Activated T-cell treated with anti-CD3 and anti-CD28 coated beads, Interleukin-2, amount 50 U/mL, for 24 hours (primary cell): ENCODE results near the gene AEBP1.

Experiments
- DNase-seq: peaks from one replicate; pipeline ENCODE4 v3.0.0-alpha.2; 2020
- H3K27ac Mint-ChIP-seq: 2 replicates; pipeline ENCODE4 v1.8.0; 2020; ENCODE audit warnings: mild to moderate bottlenecking, mixed read lengths
- H3K27me3 Mint-ChIP-seq: 2 replicates; pipeline ENCODE4 v1.8.0; 2020; ENCODE audit warnings: mixed read lengths
- H3K36me3 Mint-ChIP-seq: 2 replicates; pipeline ENCODE4 v1.8.0; 2020; ENCODE audit warnings: low read depth, mixed read lengths
- H3K4me1 Mint-ChIP-seq: 2 replicates; pipeline ENCODE4 v1.8.0; 2020; ENCODE audit warnings: low read depth, mixed read lengths
- H3K4me3 Mint-ChIP-seq: 2 replicates; pipeline ENCODE4 v1.8.0; 2020; ENCODE audit warnings: mild to moderate bottlenecking, moderate library complexity, mixed read lengths
- H3K9me3 Mint-ChIP-seq: 2 replicates; pipeline ENCODE4 v1.8.0; 2020; ENCODE audit warnings: mixed read lengths

The AEBP1 gene

GRCh38 chr7:44143646-44144250, 39.6 kb downstream of the AEBP1 start:
- no peak for DNase-seq

GRCh38 chr7:44144426-44144967, 40.4 kb downstream of the AEBP1 start:
- H3K27ac Mint-ChIP-seq, result no peak overlapping the region
- peak; percentile 27 for DNase-seq
- peaks cover 6% of the 10 kb centered on the region for H3K27me3 Mint-ChIP-seq
- no peaks in the 10 kb centered on the region for H3K36me3 Mint-ChIP-seq
- H3K9me3 Mint-ChIP-seq, result no peaks in the 10 kb centered on the region
- H3K4me1 Mint-ChIP-seq, result peaks cover 10% of the 10 kb centered on the region
- H3K4me3 Mint-ChIP-seq, result no peak overlapping the region

More at GRCh38 chr7:44143646-44144250, 39.6 kb downstream of the AEBP1 start:
- H3K27me3 Mint-ChIP-seq, result peaks cover 6% of the 10 kb centered on the region
- H3K27ac Mint-ChIP-seq, result no peak overlapping the region
- H3K36me3 Mint-ChIP-seq, result no peaks in the 10 kb centered on the region
- peaks cover 10% of the 10 kb centered on the region for H3K4me1 Mint-ChIP-seq
- no peaks in the 10 kb centered on the region for H3K9me3 Mint-ChIP-seq
- H3K4me3 Mint-ChIP-seq, result no peak overlapping the region

GRCh38 chr7:44144968-44145478, 40.9 kb downstream of the AEBP1 start:
- no peaks in the 10 kb centered on the region for H3K36me3 Mint-ChIP-seq
- peak overlapping the region; percentile 68 for H3K4me3 Mint-ChIP-seq
- peaks cover 6% of the 10 kb centered on the region for H3K27me3 Mint-ChIP-seq
- H3K4me1 Mint-ChIP-seq, result peaks cover 10% of the 10 kb centered on the region
- DNase-seq, result no peak
- H3K27ac Mint-ChIP-seq, result no peak overlapping the region
- H3K9me3 Mint-ChIP-seq, result no peaks in the 10 kb centered on the region

GRCh38 chr7:44145479-44145968, 41.4 kb downstream of the AEBP1 start:
- H3K36me3 Mint-ChIP-seq, result no peaks in the 10 kb centered on the region
- H3K27me3 Mint-ChIP-seq, result peaks cover 6% of the 10 kb centered on the region
- H3K27ac Mint-ChIP-seq, result peak overlapping the region; percentile 61
- peaks cover 10% of the 10 kb centered on the region for H3K4me1 Mint-ChIP-seq
- peak; percentile 77 for DNase-seq
- peak overlapping the region; percentile 68 for H3K4me3 Mint-ChIP-seq
- no peaks in the 10 kb centered on the region for H3K9me3 Mint-ChIP-seq

- H3K36me3 Mint-ChIP-seq, result no peaks in the 10 kb centered on the region
- no peak overlapping the region for H3K27ac Mint-ChIP-seq
- peak; percentile 83 for DNase-seq
- peaks cover 10% of the 10 kb centered on the region for H3K4me1 Mint-ChIP-seq
- peaks cover 6% of the 10 kb centered on the region for H3K27me3 Mint-ChIP-seq
- H3K9me3 Mint-ChIP-seq, result no peaks in the 10 kb centered on the region
- H3K4me3 Mint-ChIP-seq, result peak overlapping the region; percentile 68
These were observed 42.1 kb downstream of the AEBP1 start for GRCh38 chr7:44145969-44146911.

GRCh38 chr7:44147026-44147991, 43.2 kb downstream of the AEBP1 start:
- no peak overlapping the region for H3K4me3 Mint-ChIP-seq
- H3K36me3 Mint-ChIP-seq, result no peaks in the 10 kb centered on the region
- DNase-seq, result peak; percentile 17
- H3K4me1 Mint-ChIP-seq, result peaks cover 10% of the 10 kb centered on the region
- H3K27ac Mint-ChIP-seq, result no peak overlapping the region
- H3K9me3 Mint-ChIP-seq, result no peaks in the 10 kb centered on the region
- peaks cover 6% of the 10 kb centered on the region for H3K27me3 Mint-ChIP-seq

- Mint-ChIP-seq H3K27me3 (peaks cover 6% of the 10 kb centered on the region), H3K9me3 (no peaks in the 10 kb centered on the region), H3K4me3 (no peak overlapping the region), H3K36me3 (no peaks in the 10 kb centered on the region), H3K4me1 (peaks cover 10% of the 10 kb centered on the region), H3K27ac (no peak overlapping the region)
- no peak for DNase-seq
These were observed 44.0 kb downstream of the AEBP1 start for GRCh38 chr7:44148166-44148565.

- Mint-ChIP-seq H3K4me3 (no peak overlapping the region), H3K4me1 (peaks cover 10% of the 10 kb centered on the region), H3K27ac (no peak overlapping the region), H3K36me3 (no peaks in the 10 kb centered on the region), H3K27me3 (peaks cover 6% of the 10 kb centered on the region), H3K9me3 (no peaks in the 10 kb centered on the region)
- DNase-seq, result no peak
These were observed 44.9 kb downstream of the AEBP1 start for GRCh38 chr7:44148961-44149536.

- H3K4me1 Mint-ChIP-seq, result peaks cover 10% of the 10 kb centered on the region
- no peaks in the 10 kb centered on the region for H3K36me3 Mint-ChIP-seq
- DNase-seq, result no peak
- H3K9me3 Mint-ChIP-seq, result no peaks in the 10 kb centered on the region
- H3K27me3 Mint-ChIP-seq, result peaks cover 6% of the 10 kb centered on the region
- H3K27ac Mint-ChIP-seq, result no peak overlapping the region
- H3K4me3 Mint-ChIP-seq, result no peak overlapping the region
These were observed 45.7 kb downstream of the AEBP1 start for GRCh38 chr7:44149571-44150465.

GRCh38 chr7:44150466-44150832, 46.3 kb downstream of the AEBP1 start:
- H3K4me3 Mint-ChIP-seq, result no peak overlapping the region
- no peak overlapping the region for H3K27ac Mint-ChIP-seq
- peaks cover under 1% of the 10 kb centered on the region for H3K27me3 Mint-ChIP-seq
- H3K36me3 Mint-ChIP-seq, result no peaks in the 10 kb centered on the region
- no peak for DNase-seq
- H3K9me3 Mint-ChIP-seq, result no peaks in the 10 kb centered on the region
- peaks cover 5% of the 10 kb centered on the region for H3K4me1 Mint-ChIP-seq

- Mint-ChIP-seq H3K27me3 (no peaks in the 10 kb centered on the region), H3K9me3 (no peaks in the 10 kb centered on the region), H3K4me3 (no peak overlapping the region), H3K36me3 (no peaks in the 10 kb centered on the region), H3K27ac (no peak overlapping the region), H3K4me1 (no peaks in the 10 kb centered on the region)
- no peak for DNase-seq
These were observed 47.1 kb downstream of the AEBP1 start for GRCh38 chr7:44150966-44151941.

GRCh38 chr7:44151956-44152355, 47.8 kb downstream of the AEBP1 start:
- no peaks in the 10 kb centered on the region for H3K27me3 Mint-ChIP-seq
- no peaks in the 10 kb centered on the region for H3K9me3 Mint-ChIP-seq
- no peaks in the 10 kb centered on the region for H3K36me3 Mint-ChIP-seq
- no peaks in the 10 kb centered on the region for H3K4me1 Mint-ChIP-seq
- DNase-seq, result no peak
- H3K4me3 Mint-ChIP-seq, result no peak overlapping the region
- H3K27ac Mint-ChIP-seq, result no peak overlapping the region
